ENCODE measurements around the gene RNF10.

- TF ChIP-seq TAF1 (IDR thresholded peaks at IDR 0.05; ENCODE audit: borderline replicate concordance, insufficient read depth, low read length) (no peak), SIN3A (IDR thresholded peaks at IDR 0.05; ENCODE audit: borderline replicate concordance, insufficient read depth, low read length) (no peak)
These were observed 11.6 kb upstream of the RNF10 start for GRCh38 chr12:120522568-120522967.
